GM10248 (cell line): ENCODE results near the gene ADCYAP1R1.

Experiments
- CTCF ChIA-PET: fragments of 300-600 bp; sonication (Branson Sonifier 250); formaldehyde crosslinking; extraction: SDS; loops from one replicate; lab custom pipeline; 2021; ENCODE audit warnings: antibody characterized with exemption; lab: Yijun Ruan, JAX
- POLR2A ChIA-PET: fragments of 350-650 bp; sonication (Branson Sonifier 250); formaldehyde crosslinking; extraction: SDS; loops from one replicate; lab custom pipeline; 2020; ENCODE audit warnings: antibody characterized with exemption; lab: Yijun Ruan, JAX
- DNase-seq: peaks from one replicate; pipeline ENCODE4 v3.0.0; 2012; ENCODE audit errors: extremely low spot score
- TF ChIP-seq, protein P1 (sequence below): IDR thresholded peaks from 2 replicates; pipeline ENCODE4 v1.5.1; 2012; ENCODE audit warnings: mild to moderate bottlenecking, low read depth; ENCODE audit errors: extremely low read depth, missing control alignments, control extremely low read depth

The ADCYAP1R1 gene

GRCh38 chr7:31029251-31030042 lies 22.7 kb upstream of the ADCYAP1R1 start:
- CTCF ChIA-PET = interaction anchor here (1.0 to 1.3 kb wide), 2 partner anchors 46 to 93 kb away, joined by 3 to 6 read pairs; no protein-coding TSS in a partner anchor
- POLR2A ChIA-PET = no interaction called here
- no peak for DNase-seq
- TF ChIP-seq, protein P1, sequence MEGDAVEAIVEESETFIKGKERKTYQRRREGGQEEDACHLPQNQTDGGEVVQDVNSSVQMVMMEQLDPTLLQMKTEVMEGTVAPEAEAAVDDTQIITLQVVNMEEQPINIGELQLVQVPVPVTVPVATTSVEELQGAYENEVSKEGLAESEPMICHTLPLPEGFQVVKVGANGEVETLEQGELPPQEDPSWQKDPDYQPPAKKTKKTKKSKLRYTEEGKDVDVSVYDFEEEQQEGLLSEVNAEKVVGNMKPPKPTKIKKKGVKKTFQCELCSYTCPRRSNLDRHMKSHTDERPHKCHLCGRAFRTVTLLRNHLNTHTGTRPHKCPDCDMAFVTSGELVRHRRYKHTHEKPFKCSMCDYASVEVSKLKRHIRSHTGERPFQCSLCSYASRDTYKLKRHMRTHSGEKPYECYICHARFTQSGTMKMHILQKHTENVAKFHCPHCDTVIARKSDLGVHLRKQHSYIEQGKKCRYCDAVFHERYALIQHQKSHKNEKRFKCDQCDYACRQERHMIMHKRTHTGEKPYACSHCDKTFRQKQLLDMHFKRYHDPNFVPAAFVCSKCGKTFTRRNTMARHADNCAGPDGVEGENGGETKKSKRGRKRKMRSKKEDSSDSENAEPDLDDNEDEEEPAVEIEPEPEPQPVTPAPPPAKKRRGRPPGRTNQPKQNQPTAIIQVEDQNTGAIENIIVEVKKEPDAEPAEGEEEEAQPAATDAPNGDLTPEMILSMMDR = no peak

DNA sequence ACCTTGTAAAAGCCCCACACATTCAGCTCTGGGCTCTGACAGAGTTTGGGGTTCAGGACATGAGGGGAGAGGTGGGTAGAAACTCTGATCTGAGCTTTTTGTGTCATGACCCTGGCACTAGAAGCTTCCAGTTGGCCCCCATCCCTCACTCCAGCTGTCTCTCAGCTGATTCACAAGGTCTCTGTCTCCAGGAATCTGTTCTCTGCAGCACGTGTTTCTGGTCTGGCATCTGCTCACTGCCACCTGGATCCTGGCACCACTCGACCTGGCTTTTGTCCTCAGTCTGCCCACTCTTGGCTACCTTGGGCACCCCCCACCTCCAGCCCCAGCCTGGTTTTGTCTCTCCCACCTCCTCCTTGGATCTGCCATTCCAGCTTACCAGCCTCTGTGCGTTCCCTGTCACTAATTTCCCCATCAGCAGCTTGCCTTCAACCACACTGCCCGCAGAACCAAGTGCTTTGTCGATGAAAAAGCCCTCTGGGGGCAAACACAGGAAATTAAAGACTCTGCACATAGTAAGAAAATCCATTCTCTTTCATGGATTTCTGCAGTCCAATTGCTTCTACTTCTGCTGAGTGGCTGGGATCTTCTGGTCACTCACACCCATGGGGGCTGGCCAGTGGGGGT lies 18.3 kb upstream of the ADCYAP1R1 start:
- ChIA-PET POLR2A (no interaction called here), CTCF (interaction anchor here (1.5 kb wide), 1 partner anchor 89 kb away, joined by 3 read pairs; no protein-coding TSS in a partner anchor)
- TF ChIP-seq, protein P1 = no peak
- DNase-seq = no peak

GRCh38 chr7:31036924-31037323 lies 15.2 kb upstream of the ADCYAP1R1 start:
- TF ChIP-seq, protein P1 = no peak
- CTCF ChIA-PET = interaction anchor here (1.3 to 3.1 kb wide), 3 partner anchors 11 to 86 kb away, joined by 3 to 10 read pairs (median 7); no protein-coding TSS in a partner anchor
- DNase-seq = no peak
- POLR2A ChIA-PET = no interaction called here

DNA sequence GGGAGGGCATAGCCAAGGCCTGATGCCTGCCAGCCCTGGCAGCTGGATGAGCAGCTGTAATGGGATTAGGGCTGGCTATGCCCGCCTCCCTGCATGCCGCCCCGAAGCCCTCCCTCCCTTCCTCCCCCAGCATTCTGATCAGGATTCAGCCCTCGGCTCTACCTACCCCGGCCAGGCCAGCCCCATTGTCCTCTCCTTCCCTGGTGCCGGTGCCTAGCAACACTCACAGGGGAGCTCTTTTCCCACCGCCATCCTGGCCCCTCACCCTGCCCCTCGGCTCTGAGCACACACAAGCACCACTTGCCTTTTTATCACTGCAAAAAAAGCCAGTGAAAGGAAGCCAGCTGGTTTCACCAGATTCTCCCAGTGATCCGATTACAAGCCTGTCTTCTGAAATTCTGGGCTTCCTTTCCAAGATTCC lies 9.0 kb upstream of the ADCYAP1R1 start:
- no peak for DNase-seq
- CTCF ChIA-PET = interaction anchor here (1.5 to 1.7 kb wide), 2 partner anchors 13 to 80 kb away, joined by 4 to 5 read pairs; no protein-coding TSS in a partner anchor
- POLR2A ChIA-PET = no interaction called here
- TF ChIP-seq, protein P1 = no peak

DNA sequence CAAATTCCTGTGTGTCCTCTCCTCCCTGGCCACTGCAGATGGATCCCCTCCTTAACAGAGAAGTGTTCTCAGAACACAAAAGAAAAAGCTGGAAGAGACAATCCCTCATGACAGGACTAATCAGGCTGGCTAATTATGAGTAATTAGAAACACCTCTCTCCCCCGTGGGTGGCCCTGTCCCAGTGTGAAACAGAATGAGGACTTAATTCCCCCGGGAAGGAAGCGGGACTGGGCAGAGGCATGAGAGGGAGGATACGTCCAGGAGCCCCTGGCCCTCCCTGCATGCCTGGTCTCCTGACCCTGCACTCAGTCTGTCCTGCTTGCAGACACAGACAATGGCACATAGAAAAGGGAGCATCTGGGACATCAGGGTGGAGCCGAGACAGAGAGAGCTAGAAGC lies 7.6 kb upstream of the ADCYAP1R1 start:
- TF ChIP-seq, protein P1 = no peak
- ChIA-PET POLR2A (no interaction called here), CTCF (interaction anchor here (1.4 kb wide), 1 partner anchor 61 kb away, joined by 4 read pairs; no protein-coding TSS in a partner anchor)
- DNase-seq = no peak

DNA sequence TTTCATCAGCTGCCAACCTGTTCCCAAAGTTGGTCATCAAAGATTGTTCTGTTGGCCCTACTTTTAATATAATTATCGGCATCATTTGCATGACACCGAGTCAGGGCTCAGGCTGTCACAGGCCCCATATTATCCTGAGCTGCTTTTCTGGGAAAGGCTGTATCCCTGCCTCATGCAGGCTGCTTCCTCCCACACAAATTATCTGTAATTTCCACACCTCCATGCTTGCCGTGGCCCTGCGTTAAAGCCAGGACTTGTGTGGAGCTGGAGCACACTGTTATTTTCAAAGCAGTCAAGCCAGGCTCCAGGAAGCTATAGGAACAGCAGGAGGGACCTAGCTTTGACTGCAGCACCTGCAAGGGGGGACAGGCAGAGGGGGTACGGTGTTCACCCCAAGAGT lies 5.4 kb upstream of the ADCYAP1R1 start:
- TF ChIP-seq, protein P1 = no peak
- POLR2A ChIA-PET = no interaction called here
- CTCF ChIA-PET = interaction anchor here (1.3 kb wide), 1 partner anchor 18 kb away, joined by 3 read pairs; no protein-coding TSS in a partner anchor
- no peak for DNase-seq
